K562 (cell line): Measurements from ENCODE around the gene NHLRC2. TPM values are rescaled to one million over a fixed set of nuclear protein-coding genes. Genes with fewer than 3 reads are reported as not detected.

Experiments used
- ATAC-seq: fragments of 200-7000 bp; cut with Tn5 transposase; 3 replicates; pipeline ENCODE4 v1.9.1; 2020; ENCODE audit warnings: moderate library complexity
- BruUV-seq: library from RNA; stranded (reverse); fragments of 400-500 nt; replicated peaks from 2 replicates; lab custom pipeline; 2021; lab: Mats Ljungman, UMichigan
- CTCF ChIA-PET: fragments of 300-600 bp; formaldehyde crosslinking; extraction: SDS; loops from one replicate; lab custom pipeline; 2021; ENCODE audit warnings: low intra/inter-chr PET ratio; lab: Yijun Ruan, JAX
- POLR2A ChIA-PET: fragments of 300-600, 350-650 bp; sonication (Branson Sonifier 250); formaldehyde crosslinking; extraction: SDS; loops from one replicate; lab custom pipeline; 2021; ENCODE audit warnings: antibody characterized with exemption, inconsistent platforms; lab: Yijun Ruan, JAX
- DNase-seq, 4 experiments: peaks; one replicate each; pipeline versions ENCODE4 v3.0.0 to v3.0.0-alpha.2; 2011 to 2018; ENCODE audit warnings: low spot score in 3 of 4, mixed read lengths in 3 of 4; ENCODE audit errors: extremely low read depth in 1 of 4
- FAIRE-seq: peaks from 2 replicates; lab custom pipeline; 2011; peaks lifted over from hg19 to GRCh38; lab: Jason Lieb, UNC
- H2AFZ ChIP-seq: 2 replicates; pipeline ENCODE4 v1.6.0; 2011; ENCODE audit warnings: low read depth, low read length, control low read depth, inconsistent platforms
- H3K27ac ChIP-seq: fragments of 200-600 bp; 3 replicates; pipeline ENCODE4 v1.8.0; 2011; ENCODE audit warnings: low read depth, mild to moderate bottlenecking, control low read depth, inconsistent platforms, low read length, moderate library complexity, mixed read lengths; ENCODE audit errors: extremely low read depth
- H3K27me3 ChIP-seq, 2 experiments: fragments of 300-600 bp in 1 of 2; 2 replicates in 1 of 2; 3 replicates in 1 of 2; pipeline versions ENCODE4 v1.6.0 to v1.8.0; 2011; ENCODE audit warnings: inconsistent platforms in 2 of 2, low read length in 2 of 2, mild to moderate bottlenecking in 1 of 2, mixed read lengths in 1 of 2, moderate library complexity in 1 of 2; ENCODE audit not compliant: control insufficient read depth in 2 of 2, insufficient read depth in 2 of 2
- H3K36me3 ChIP-seq: fragments of 300-600 bp; 3 replicates; pipeline ENCODE4 v1.8.0; 2011; ENCODE audit warnings: mild to moderate bottlenecking, low read length, inconsistent platforms; ENCODE audit not compliant: control insufficient read depth, insufficient read depth
- H3K4me1 ChIP-seq, 2 experiments: fragments of 200-600 bp in 1 of 2; replicated peaks in 1 of 2; 2 replicates in 1 of 2; 3 replicates in 1 of 2; pipeline versions ENCODE4 v1.5.1 to v1.8.0; 2011; ENCODE audit warnings: inconsistent platforms in 2 of 2, low read length in 2 of 2, mild to moderate bottlenecking in 1 of 2, mixed read lengths in 1 of 2, moderate library complexity in 1 of 2; ENCODE audit not compliant: control insufficient read depth in 2 of 2, insufficient read depth in 2 of 2
- H3K4me2 ChIP-seq: 2 replicates; pipeline ENCODE4 v1.6.1; 2011; ENCODE audit warnings: low read length, control low read depth, inconsistent platforms, mixed read lengths; ENCODE audit not compliant: insufficient read depth
- H3K4me3 ChIP-seq: fragments of 200-600 bp; sonication (generic), shearing (Covaris generic); 2 replicates; pipeline ENCODE4 v1.5.1; 2016; ENCODE audit warnings: control low read depth, inconsistent platforms
- H3K79me2 ChIP-seq: fragments of 200-600 bp; 3 replicates; pipeline ENCODE4 v1.8.0; 2011; ENCODE audit warnings: low read length, inconsistent platforms; ENCODE audit not compliant: control insufficient read depth, insufficient read depth
- H3K9ac ChIP-seq, 2 experiments: 2 replicates each; pipeline versions ENCODE4 v1.6.0 to v1.6.1; 2011; ENCODE audit warnings: low read depth in 2 of 2, low read length in 2 of 2, control low read depth in 1 of 2, inconsistent platforms in 1 of 2, mild to moderate bottlenecking in 1 of 2, mixed read lengths in 1 of 2; ENCODE audit not compliant: insufficient read depth in 1 of 2
- H3K9me1 ChIP-seq: one replicate; pipeline ENCODE4 v1.6.0; 2011; ENCODE audit warnings: inconsistent platforms, mild to moderate bottlenecking, low read length, moderate library complexity; ENCODE audit not compliant: control insufficient read depth, insufficient read depth
- H3K9me3 ChIP-seq: replicated peaks from 2 replicates; pipeline ENCODE4 v1.5.1; 2011; ENCODE audit warnings: low read depth, low read length, inconsistent platforms; ENCODE audit not compliant: control insufficient read depth, insufficient read depth
- H4K20me1 ChIP-seq: replicated peaks from 2 replicates; pipeline ENCODE4 v1.6.1; 2011; ENCODE audit warnings: low read length, inconsistent platforms, mixed read lengths; ENCODE audit not compliant: control insufficient read depth, insufficient read depth
- MTA1 ChIP-seq: fragments of 450-650 bp; IDR thresholded peaks from 2 replicates; pipeline ENCODE4 v1.6.1; 2017; ENCODE audit warnings: borderline replicate concordance
- NCOA4 ChIP-seq: fragments of 450-650 bp; IDR thresholded peaks from 2 replicates; pipeline ENCODE4 v1.6.1; 2018; ENCODE audit warnings: mild to moderate bottlenecking; ENCODE audit not compliant: partially characterized antibody
- PHTF2 ChIP-seq: fragments of 250-450 bp; sonication (Bioruptor Pico); IDR thresholded peaks from 2 replicates; pipeline ENCODE4 v1.5.0; 2021; ENCODE audit warnings: mild to moderate bottlenecking
- RAD51 ChIP-seq: fragments of 450-650 bp; IDR thresholded peaks from 2 replicates; pipeline ENCODE4 v1.7.1; 2016; ENCODE audit warnings: low read depth, mild to moderate bottlenecking, borderline replicate concordance
- TAF1 ChIP-seq: IDR thresholded peaks from 2 replicates; pipeline ENCODE4 v1.6.1; 2011; ENCODE audit warnings: mild to moderate bottlenecking, low read length, moderate library complexity; ENCODE audit not compliant: insufficient read depth, control insufficient read depth, severe bottlenecking; ENCODE audit errors: extremely low read depth
- TRIM25 ChIP-seq: fragments of 450-650 bp; IDR thresholded peaks from 2 replicates; pipeline ENCODE4 v1.7.0; 2016; ENCODE audit warnings: borderline replicate concordance
- ZNF507 ChIP-seq: conservative IDR thresholded peaks from 2 replicates; pipeline ENCODE4 v1.6.1; 2017; ENCODE audit warnings: missing genetic modification characterization, missing compliant biosample characterization
- WGBS: fragments of 100-300 bp; shearing (Covaris generic); methylation state at CpG from one replicate; pipeline ENCODE4 v1.1.6; 2016; ENCODE audit warnings: low coverage, mixed read lengths; ENCODE audit not compliant: insufficient coverage; ENCODE audit errors: missing lambda C conversion rate; 5-methylcytosine and 5-hydroxymethylcytosine counted together
- in situ Hi-C: fragments of 300-500 bp; cut with MboI; formaldehyde crosslinking; loops from 4 replicates; pipeline ENCODE4 v1.15.0; 2018; ENCODE audit warnings: inconsistent platforms, mixed read lengths
- intact Hi-C: fragments of 100-400 bp; cut with micrococcal nuclease; formaldehyde crosslinking; loops from 2 replicates; pipeline ENCODE4 v1.14.2; 2022
- polyA plus RNA-seq, 8 experiments: library from polyadenylated mRNA; depleted of rRNA in 4 of 8; stranded (reverse) in 5 of 8; unstranded in 3 of 8; fragments of >200 nt; fragmentation: Nextera tagmentation in 2 of 8; fragmentation: Illumina TruSeq in 1 of 8; extraction: Ambion mirVana in 2 of 8; extraction: Trizol in 1 of 8; gene quantifications; 2 replicates each; pipeline versions ENCODE4 v1.2.1 to v1.2.3, GENCODE V29; 2011 to 2014; ENCODE audit warnings: inconsistent platforms in 1 of 8, missing spikeins in 1 of 8
- total RNA-seq, 7 experiments: library from RNA; depleted of rRNA in 6 of 7; stranded (reverse); fragments of >200 nt in 6 of 7; fragmentation: Illumina TruSeq in 2 of 7; extraction: Trizol in 2 of 7; gene quantifications; 2 replicates each; pipeline versions ENCODE4 v1.2.1 to v1.2.3, GENCODE V29; 2011 to 2021; ENCODE audit warnings: low replicate concordance in 1 of 7
- TF ChIP-seq, protein P1 (sequence below): fragments of 250-450 bp; sonication (Bioruptor Pico); IDR thresholded peaks from 2 replicates; pipeline ENCODE4 v1.8.0; 2022; ENCODE audit warnings: moderate library complexity, mild to moderate bottlenecking, inconsistent platforms

The NHLRC2 gene
- total and polyA plus RNA-seq, 9 of the 15 experiments (the other 6 are each of a cell fraction or from before 2014, with no cell fraction given): 1.5 to 22.4 (median 10.3) TPM

DNA sequence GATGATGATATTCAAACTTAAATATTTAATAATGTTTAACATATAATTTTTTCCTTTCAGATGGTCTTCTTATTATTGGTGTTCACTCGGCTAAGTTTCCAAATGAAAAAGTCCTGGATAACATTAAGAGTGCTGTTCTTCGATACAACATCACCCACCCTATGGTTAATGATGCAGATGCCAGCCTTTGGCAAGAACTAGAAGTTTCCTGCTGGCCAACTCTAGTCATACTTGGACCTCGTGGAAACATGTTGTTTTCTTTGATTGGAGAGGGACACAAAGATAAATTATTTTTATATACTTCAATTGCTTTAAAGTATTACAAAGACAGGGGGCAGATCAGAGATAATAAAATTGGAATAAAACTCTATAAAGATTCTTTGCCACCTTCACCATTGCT, 22.0 kb downstream of the NHLRC2 start:
- H3K36me3 ChIP-seq: peaks cover 30% of the 10 kb centered on the region
- ATAC-seq (no peak), DNase-seq (no peak), FAIRE-seq (no peak)
- no peaks in the 10 kb centered on the region for H4K20me1 ChIP-seq
- H3K4me1 ChIP-seq: no peaks in the 10 kb centered on the region
- no peak overlapping the region for H3K4me3 ChIP-seq
- H3K9me1 ChIP-seq: no peaks in the 10 kb centered on the region
- ChIA-PET CTCF (no interaction called here), POLR2A (interaction anchor here (1.5 kb wide), 1 partner anchor 21 kb away, joined by 7 read pairs; no protein-coding TSS in a partner anchor)
- H3K4me2 ChIP-seq: no peak overlapping the region
- intact Hi-C loops (no loop called here), in situ Hi-C loops (no loop called here)
- H3K27me3 ChIP-seq: no peaks in the 10 kb centered on the region
- WGBS: 86% methylated on average over 3 of the region's 3 CpGs
- H3K79me2 ChIP-seq: peaks cover 28% of the 10 kb centered on the region
- BruUV-seq: no TSS peak
- H2AFZ ChIP-seq: no peak overlapping the region
- H3K9ac ChIP-seq: no peak overlapping the region
- no peak overlapping the region for H3K27ac ChIP-seq
- peaks cover 5% of the 10 kb centered on the region; the same call in 1 of the 2 replicates for H3K9me3 ChIP-seq
- TF ChIP-seq PHTF2 (CRISPR knock-in tag) (no peak), MTA1 (no peak), RAD51 (no peak), TAF1 (no peak), NCOA4 (no peak), ZNF507 (tag) (no peak), TRIM25 (no peak)
- TF ChIP-seq, protein P1, sequence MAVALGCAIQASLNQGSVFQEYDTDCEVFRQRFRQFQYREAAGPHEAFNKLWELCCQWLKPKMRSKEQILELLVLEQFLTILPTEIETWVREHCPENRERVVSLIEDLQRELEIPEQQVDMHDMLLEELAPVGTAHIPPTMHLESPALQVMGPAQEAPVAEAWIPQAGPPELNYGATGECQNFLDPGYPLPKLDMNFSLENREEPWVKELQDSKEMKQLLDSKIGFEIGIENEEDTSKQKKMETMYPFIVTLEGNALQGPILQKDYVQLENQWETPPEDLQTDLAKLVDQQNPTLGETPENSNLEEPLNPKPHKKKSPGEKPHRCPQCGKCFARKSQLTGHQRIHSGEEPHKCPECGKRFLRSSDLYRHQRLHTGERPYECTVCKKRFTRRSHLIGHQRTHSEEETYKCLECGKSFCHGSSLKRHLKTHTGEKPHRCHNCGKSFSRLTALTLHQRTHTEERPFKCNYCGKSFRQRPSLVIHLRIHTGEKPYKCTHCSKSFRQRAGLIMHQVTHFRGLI (CRISPR knock-in tag): no peak
